22Rv1 (cell line): Measurements from ENCODE around the gene ACAD10.

ENCODE experiments used
- ZFX ChIP-seq: fragments of 450-650 bp; IDR thresholded peaks from 2 replicates; pipeline ENCODE4 v1.6.1; 2017; ENCODE audit warnings: antibody characterized with exemption, borderline replicate concordance
- TF ChIP-seq, protein P1 (sequence below): fragments of 450-650 bp; IDR thresholded peaks from 2 replicates; pipeline ENCODE4 v1.5.1; 2017; ENCODE audit warnings: mild to moderate bottlenecking

DNA sequence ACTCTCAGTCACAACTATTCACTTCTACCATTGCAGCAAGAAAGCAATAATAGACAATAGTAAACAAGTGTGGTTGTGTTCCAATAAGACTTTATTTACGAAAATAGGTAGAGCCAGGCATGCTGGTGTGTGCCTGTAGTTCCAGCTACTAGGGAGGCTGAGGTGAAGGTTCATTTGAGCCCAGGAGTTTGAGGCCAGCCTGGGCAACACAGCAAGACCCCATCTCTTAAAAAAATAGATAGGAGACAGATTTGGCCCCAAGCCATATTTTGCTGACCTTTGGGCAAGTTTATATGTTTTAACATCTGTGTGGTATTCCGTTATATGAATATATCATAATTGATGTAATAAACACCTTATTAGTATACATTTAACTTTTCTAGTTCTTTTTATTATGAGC, 14.1 kb downstream of the ACAD10 start:
- TF ChIP-seq, protein P1, sequence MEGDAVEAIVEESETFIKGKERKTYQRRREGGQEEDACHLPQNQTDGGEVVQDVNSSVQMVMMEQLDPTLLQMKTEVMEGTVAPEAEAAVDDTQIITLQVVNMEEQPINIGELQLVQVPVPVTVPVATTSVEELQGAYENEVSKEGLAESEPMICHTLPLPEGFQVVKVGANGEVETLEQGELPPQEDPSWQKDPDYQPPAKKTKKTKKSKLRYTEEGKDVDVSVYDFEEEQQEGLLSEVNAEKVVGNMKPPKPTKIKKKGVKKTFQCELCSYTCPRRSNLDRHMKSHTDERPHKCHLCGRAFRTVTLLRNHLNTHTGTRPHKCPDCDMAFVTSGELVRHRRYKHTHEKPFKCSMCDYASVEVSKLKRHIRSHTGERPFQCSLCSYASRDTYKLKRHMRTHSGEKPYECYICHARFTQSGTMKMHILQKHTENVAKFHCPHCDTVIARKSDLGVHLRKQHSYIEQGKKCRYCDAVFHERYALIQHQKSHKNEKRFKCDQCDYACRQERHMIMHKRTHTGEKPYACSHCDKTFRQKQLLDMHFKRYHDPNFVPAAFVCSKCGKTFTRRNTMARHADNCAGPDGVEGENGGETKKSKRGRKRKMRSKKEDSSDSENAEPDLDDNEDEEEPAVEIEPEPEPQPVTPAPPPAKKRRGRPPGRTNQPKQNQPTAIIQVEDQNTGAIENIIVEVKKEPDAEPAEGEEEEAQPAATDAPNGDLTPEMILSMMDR, result no peak
- no peak for TF ChIP-seq ZFX
